Activated CD4-positive, alpha-beta T cell treated with anti-CD3 and anti-CD28 coated beads for 36 hours (primary cell): ENCODE measurements around the gene MSRB2. TPM values are rescaled to one million over a fixed set of nuclear protein-coding genes. Genes with fewer than 3 reads are reported as not detected.
A peak's percentile ranks its signal among the peaks of the same experiment; 100 is the strongest.

Source experiments
- ATAC-seq: fragments of 200-7000 bp; cut with Tn5 transposase; one replicate; pipeline ENCODE4 v1.10.0; 2021; ENCODE audit warnings: mild to moderate bottlenecking, moderate library complexity
- CTCF ChIA-PET: fragments of 350-600 bp; sonication (Branson Sonifier 250); formaldehyde crosslinking; loops from one replicate; lab custom pipeline; 2021; ENCODE audit warnings: antibody characterized with exemption; lab: Charles Lee
- POLR2A ChIA-PET: fragments of 350-600 bp; sonication (Branson Sonifier 250); formaldehyde crosslinking; loops from one replicate; lab custom pipeline; 2021; ENCODE audit warnings: antibody characterized with exemption, inconsistent platforms; lab: Charles Lee
- DNase-seq: peaks from one replicate; pipeline ENCODE4 v3.0.0-alpha.2; 2020
- H3K27ac Mint-ChIP-seq: one replicate; pipeline ENCODE4 v1.8.0; 2021; ENCODE audit warnings: mixed read lengths
- H3K27me3 Mint-ChIP-seq: one replicate; pipeline ENCODE4 v1.8.0; 2021; ENCODE audit warnings: mixed read lengths
- H3K36me3 Mint-ChIP-seq: one replicate; pipeline ENCODE4 v1.8.0; 2021; ENCODE audit warnings: low read depth, mixed read lengths
- H3K4me1 Mint-ChIP-seq: one replicate; pipeline ENCODE4 v1.8.0; 2021; ENCODE audit warnings: mixed read lengths
- H3K4me3 Mint-ChIP-seq: one replicate; pipeline ENCODE4 v1.8.0; 2021; ENCODE audit warnings: mild to moderate bottlenecking, moderate library complexity, mixed read lengths
- H3K9me3 Mint-ChIP-seq: one replicate; pipeline ENCODE4 v1.8.0; 2021; ENCODE audit warnings: low read depth, mixed read lengths
- intact Hi-C, 2 experiments: fragments of 100-400 bp; cut with DNase I in 1 of 2; cut with micrococcal nuclease in 1 of 2; formaldehyde crosslinking; loops; one replicate each; pipeline versions ENCODE4 v1.14.2 to v1.15.1; 2022 to 2024; cut with DNase I, micrococcal nuclease
- total RNA-seq, 2 experiments: library from RNA; stranded (reverse); gene quantifications; one replicate each; pipeline ENCODE4 v1.2.3, GENCODE V29; 2021

Gene MSRB2
- 1 to 10 TPM; 8.2 to 9.0 TPM for total RNA-seq

DNA sequence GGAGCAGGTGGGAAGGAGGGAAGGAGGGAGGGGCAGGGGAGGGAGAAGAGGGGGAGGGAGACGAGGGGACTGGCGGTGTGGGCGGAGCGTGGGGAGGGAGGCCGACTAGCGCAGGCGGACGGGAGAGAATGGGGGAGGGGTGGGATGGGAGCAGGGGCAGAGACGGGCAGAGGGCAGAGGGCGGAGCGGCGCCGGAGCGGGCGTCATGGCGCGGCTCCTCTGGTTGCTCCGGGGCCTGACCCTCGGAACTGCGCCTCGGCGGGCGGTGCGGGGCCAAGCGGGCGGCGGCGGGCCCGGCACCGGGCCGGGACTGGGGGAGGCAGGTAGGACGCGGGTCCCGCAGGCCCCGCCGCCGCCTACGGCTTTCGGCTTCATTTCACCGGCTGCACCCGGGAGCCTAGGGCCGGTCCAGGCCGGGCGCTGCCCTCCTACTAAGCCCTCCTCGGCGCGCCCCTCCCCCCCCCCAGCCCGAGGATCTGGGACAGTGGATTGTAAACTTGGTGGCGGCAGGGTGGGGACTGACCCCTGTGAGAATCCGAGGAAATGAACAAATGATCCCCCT lies at the start of gene MSRB2:
Gene MSRB2 (plus strand): TSS at position 176 of the 562 bp plus-strand sequence. CDS start 30 bp downstream, at position 206.
- DNase-seq (peak; percentile 84), ATAC-seq (peak; percentile 58)
- peaks cover 5% of the 10 kb centered on the region for H3K36me3 Mint-ChIP-seq
- H3K9me3 Mint-ChIP-seq, result peaks cover 9% of the 10 kb centered on the region
- peak within 1 kb of the TSS; percentile 92 for H3K27ac Mint-ChIP-seq
- ChIA-PET POLR2A (no interaction called here), CTCF (no interaction called here)
- H3K4me1 Mint-ChIP-seq, result peaks cover 39% of the 10 kb centered on the region
- H3K27me3 Mint-ChIP-seq, result no peaks in the 10 kb centered on the region
- intact Hi-C loops, result loop anchor here (1.0 to 10.0 kb wide), 11 partner anchors 344 to 1601 kb away; partner anchors contain the start of genes DNAJC1 (in 1 of the 2), KIAA1217 (in 1 of the 2), OTUD1 (in 1 of the 2) and PIP4K2A (in 1 of the 2)
- H3K4me3 Mint-ChIP-seq, result peak within 1 kb of the TSS; percentile 95

DNA sequence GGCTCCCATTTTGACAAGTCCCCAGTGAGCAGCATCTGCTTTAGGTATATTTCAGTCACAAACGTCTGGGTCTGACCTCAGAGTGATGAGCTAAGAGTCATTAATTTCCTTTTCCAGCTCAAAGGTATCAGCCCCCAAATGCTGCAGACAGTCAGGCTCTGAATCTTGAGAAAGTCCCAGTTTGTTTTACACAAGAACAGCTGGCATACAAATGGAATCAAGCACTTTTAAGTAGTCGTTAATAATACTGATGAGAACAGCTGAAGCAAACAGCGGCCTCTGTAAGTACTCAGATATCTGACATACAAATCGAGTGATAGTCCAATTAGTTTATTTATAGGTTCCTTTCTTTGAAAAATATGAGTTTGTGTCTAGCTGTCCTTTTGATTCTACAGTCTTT lies 49.4 kb upstream of the MSRB2 start:
- no peak overlapping the region for H3K27ac Mint-ChIP-seq
- POLR2A ChIA-PET, result no interaction called here
- ATAC-seq (no peak), DNase-seq (no peak)
- H3K4me1 Mint-ChIP-seq, result no peaks in the 10 kb centered on the region
- no peak overlapping the region for H3K4me3 Mint-ChIP-seq
- intact Hi-C loops, result no loop called here
- CTCF ChIA-PET, result interaction anchor here (1.2 kb wide), 1 partner anchor 52 kb away, joined by 3 read pairs; no protein-coding TSS in a partner anchor
- H3K27me3 Mint-ChIP-seq, result peaks cover 8% of the 10 kb centered on the region
- no peaks in the 10 kb centered on the region for H3K36me3 Mint-ChIP-seq
- no peaks in the 10 kb centered on the region for H3K9me3 Mint-ChIP-seq

DNA sequence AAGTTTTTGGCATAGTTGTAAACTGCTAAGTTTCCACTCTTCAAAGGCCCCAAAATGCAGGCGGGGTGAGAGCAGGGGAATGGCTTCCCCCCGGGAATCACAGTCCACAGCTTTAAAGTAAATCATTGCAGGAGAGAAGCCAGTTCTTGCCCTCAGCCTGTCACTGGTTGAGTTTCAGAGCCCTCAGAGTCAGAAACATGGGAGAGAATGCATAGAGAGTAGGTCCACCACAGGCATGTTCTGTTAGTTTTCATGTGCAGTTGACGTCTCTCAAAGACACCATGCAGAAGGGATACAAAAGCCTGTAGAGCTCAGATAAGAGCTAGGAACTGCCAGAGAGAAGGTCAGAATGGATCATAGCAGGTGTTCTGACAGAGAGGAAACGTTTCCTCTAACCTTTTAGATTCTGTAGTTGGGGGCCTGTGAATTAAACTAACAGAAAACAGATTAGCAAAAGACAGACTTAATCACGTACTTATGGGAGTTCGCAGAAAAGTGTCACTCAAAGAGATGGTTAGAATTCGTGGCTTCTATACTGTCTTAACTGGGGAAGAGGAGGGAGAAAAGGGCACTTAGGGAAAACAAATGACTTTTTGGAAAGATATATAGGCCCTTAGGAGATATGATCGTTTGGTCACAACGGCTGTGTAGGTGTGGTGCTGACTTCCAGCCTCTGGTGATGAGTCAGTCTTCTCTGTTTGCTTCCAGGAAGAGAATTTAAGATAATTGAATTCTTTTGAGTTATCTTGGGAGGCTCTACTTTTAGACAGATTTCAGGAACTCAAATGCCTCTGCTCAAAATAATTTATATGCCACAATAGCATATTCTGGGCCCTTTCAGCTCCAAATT lies 48.0 kb upstream of the MSRB2 start:
- Mint-ChIP-seq H3K4me3 (no peak overlapping the region), H3K9me3 (no peaks in the 10 kb centered on the region), H3K4me1 (no peaks in the 10 kb centered on the region), H3K27ac (no peak overlapping the region), H3K27me3 (peaks cover 10% of the 10 kb centered on the region), H3K36me3 (no peaks in the 10 kb centered on the region)
- ChIA-PET POLR2A (no interaction called here), CTCF (no interaction called here)
- intact Hi-C loops, result no loop called here
- no peak for DNase-seq
- ATAC-seq, result no peak

GRCh38 chr10:23048191-23048590 lies 47.2 kb upstream of the MSRB2 start:
- Mint-ChIP-seq H3K9me3 (no peaks in the 10 kb centered on the region), H3K4me1 (no peaks in the 10 kb centered on the region), H3K27me3 (peaks cover 13% of the 10 kb centered on the region), H3K36me3 (no peaks in the 10 kb centered on the region), H3K4me3 (no peak overlapping the region), H3K27ac (no peak overlapping the region)
- ATAC-seq (no peak), DNase-seq (no peak)
- ChIA-PET CTCF (no interaction called here), POLR2A (no interaction called here)
- intact Hi-C loops, result no loop called here

DNA sequence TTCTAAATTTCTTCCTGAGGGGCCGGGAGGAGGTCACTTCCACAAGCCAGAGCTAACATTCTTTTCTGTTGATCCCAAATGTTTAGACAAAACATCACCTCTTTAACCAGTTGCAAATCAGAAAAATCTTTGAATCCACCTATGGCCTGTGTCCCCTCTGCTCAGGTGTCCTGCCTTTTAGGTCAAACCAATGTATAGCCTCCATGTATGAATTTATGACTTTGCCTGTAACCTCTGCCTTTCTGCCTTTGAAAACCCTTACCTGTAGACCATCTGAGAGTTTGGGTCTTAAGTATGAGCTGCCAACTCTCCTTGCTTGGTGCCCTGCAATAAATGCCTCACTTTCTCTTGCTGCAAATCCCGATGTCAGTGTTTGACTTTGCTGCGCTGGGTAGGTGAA lies 44.1 kb upstream of the MSRB2 start:
- intact Hi-C loops, result no loop called here
- POLR2A ChIA-PET, result no interaction called here
- DNase-seq, result no peak
- CTCF ChIA-PET, result no interaction called here
- H3K9me3 Mint-ChIP-seq, result no peaks in the 10 kb centered on the region
- no peaks in the 10 kb centered on the region for H3K36me3 Mint-ChIP-seq
- no peak for ATAC-seq
- no peak overlapping the region for H3K4me3 Mint-ChIP-seq
- no peak overlapping the region for H3K27ac Mint-ChIP-seq
- peaks cover 16% of the 10 kb centered on the region for H3K27me3 Mint-ChIP-seq
- no peaks in the 10 kb centered on the region for H3K4me1 Mint-ChIP-seq

DNA sequence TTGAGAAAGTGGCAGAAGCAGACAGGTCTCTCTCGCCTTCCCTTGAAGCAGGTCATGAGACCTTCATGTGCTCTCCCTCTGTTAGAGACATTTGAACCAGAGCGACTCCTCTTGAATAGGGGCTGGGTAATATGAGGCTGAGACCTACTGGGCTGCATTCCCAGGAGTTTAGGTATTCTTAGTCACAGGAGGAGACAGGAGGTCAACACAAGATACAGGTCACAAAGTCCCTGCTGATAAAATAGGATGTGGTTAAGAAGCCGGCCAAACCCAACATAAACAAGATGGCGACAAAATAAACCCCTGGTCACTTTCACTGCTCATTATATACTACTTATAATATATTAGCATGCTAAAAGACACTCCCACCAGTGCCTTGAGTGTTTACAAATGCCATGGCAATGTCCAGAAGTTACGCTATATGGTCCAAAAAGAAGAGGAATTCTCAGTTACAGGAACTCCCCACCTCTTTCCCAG lies 43.5 kb upstream of the MSRB2 start:
- no peak overlapping the region for H3K4me3 Mint-ChIP-seq
- intact Hi-C loops, result no loop called here
- ChIA-PET POLR2A (no interaction called here), CTCF (no interaction called here)
- H3K36me3 Mint-ChIP-seq, result no peaks in the 10 kb centered on the region
- H3K9me3 Mint-ChIP-seq, result no peaks in the 10 kb centered on the region
- H3K27me3 Mint-ChIP-seq, result peaks cover 16% of the 10 kb centered on the region
- DNase-seq, result no peak
- ATAC-seq, result no peak
- H3K4me1 Mint-ChIP-seq, result no peaks in the 10 kb centered on the region
- no peak overlapping the region for H3K27ac Mint-ChIP-seq

DNA sequence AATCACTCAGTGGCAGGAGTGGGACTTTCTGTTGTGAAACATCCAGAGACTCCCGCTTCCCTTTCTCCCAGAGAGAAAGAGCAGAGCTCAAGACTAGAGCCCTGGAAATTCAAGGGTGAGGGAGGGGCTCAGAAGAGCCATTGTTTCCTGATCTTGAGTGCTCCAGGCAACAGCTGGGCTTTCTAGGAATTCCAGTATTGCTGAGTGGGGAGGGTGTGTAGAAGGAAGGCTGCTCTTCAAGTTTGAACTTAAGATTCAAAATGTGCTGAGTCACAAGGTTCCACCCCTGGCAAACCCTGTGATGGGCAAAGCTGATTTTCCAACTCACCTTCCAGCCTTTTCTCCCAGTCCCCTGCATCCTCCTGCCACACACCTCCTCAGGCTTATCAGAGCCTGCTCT lies 42.3 kb upstream of the MSRB2 start:
- CTCF ChIA-PET, result interaction anchor here (0.6 kb wide), 1 partner anchor 119 kb away, joined by 3 read pairs; no protein-coding TSS in a partner anchor
- no peaks in the 10 kb centered on the region for H3K9me3 Mint-ChIP-seq
- H3K36me3 Mint-ChIP-seq, result no peaks in the 10 kb centered on the region
- no peaks in the 10 kb centered on the region for H3K4me1 Mint-ChIP-seq
- H3K27me3 Mint-ChIP-seq, result peaks cover 16% of the 10 kb centered on the region
- ATAC-seq, result no peak
- intact Hi-C loops, result no loop called here
- POLR2A ChIA-PET, result no interaction called here
- no peak overlapping the region for H3K27ac Mint-ChIP-seq
- H3K4me3 Mint-ChIP-seq, result no peak overlapping the region
- no peak for DNase-seq

- intact Hi-C loops, result no loop called here
- Mint-ChIP-seq H3K4me3 (no peak overlapping the region), H3K9me3 (peaks cover 2% of the 10 kb centered on the region), H3K27ac (no peak overlapping the region), H3K27me3 (peaks cover 15% of the 10 kb centered on the region), H3K4me1 (no peaks in the 10 kb centered on the region), H3K36me3 (no peaks in the 10 kb centered on the region)
- DNase-seq (no peak), ATAC-seq (no peak)
- CTCF ChIA-PET, result no interaction called here
- POLR2A ChIA-PET, result no interaction called here
Measured at GRCh38 chr10:23055424-23056185, 39.8 kb upstream of the MSRB2 start.

GRCh38 chr10:23056186-23056579 lies 39.2 kb upstream of the MSRB2 start:
- ChIA-PET POLR2A (no interaction called here), CTCF (no interaction called here)
- no peak for ATAC-seq
- Mint-ChIP-seq H3K4me3 (no peak overlapping the region), H3K4me1 (no peaks in the 10 kb centered on the region), H3K36me3 (no peaks in the 10 kb centered on the region), H3K27ac (no peak overlapping the region), H3K9me3 (peaks cover 2% of the 10 kb centered on the region), H3K27me3 (peaks cover 13% of the 10 kb centered on the region)
- DNase-seq, result no peak
- intact Hi-C loops, result no loop called here

DNA sequence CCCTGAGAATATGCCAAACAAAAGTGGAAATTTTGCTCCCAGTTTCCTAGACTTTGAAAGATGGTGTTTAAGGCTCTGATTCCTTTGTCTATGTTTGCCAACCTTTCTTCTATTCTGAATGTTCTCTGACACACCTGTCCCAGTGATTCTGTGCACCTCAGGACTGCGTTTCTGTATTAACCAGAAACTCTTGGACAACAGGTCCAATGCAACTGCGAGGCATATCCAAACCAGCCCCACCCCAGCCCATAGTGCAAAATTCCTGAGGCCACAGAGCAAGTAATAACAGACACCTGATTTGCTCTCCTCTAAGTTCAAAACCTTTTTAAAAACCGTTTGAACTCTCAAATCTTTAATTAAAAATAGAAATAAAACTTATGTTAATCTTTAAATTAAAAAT lies 37.0 kb upstream of the MSRB2 start:
- no peak overlapping the region for H3K27ac Mint-ChIP-seq
- intact Hi-C loops, result no loop called here
- CTCF ChIA-PET, result no interaction called here

GRCh38 chr10:23060918-23061317 lies 34.5 kb upstream of the MSRB2 start:
- Mint-ChIP-seq H3K4me3 (no peak overlapping the region), H3K4me1 (no peaks in the 10 kb centered on the region), H3K9me3 (peaks cover 2% of the 10 kb centered on the region), H3K36me3 (no peaks in the 10 kb centered on the region), H3K27me3 (peaks cover 8% of the 10 kb centered on the region), H3K27ac (no peak overlapping the region)
- DNase-seq (no peak), ATAC-seq (no peak)
- intact Hi-C loops, result loop anchor here in 1 of 2 experiments (10.0 kb wide), 1 partner anchor 846 kb away; the partner anchor contains the start of gene EBLN1
- ChIA-PET CTCF (interaction anchor here (0.8 kb wide), 1 partner anchor 43 kb away, joined by 4 read pairs; no protein-coding TSS in a partner anchor), POLR2A (no interaction called here)

More for the DNA sequence above, 37.0 kb upstream of the MSRB2 start:
- Mint-ChIP-seq H3K27me3 (peaks cover 13% of the 10 kb centered on the region), H3K36me3 (no peaks in the 10 kb centered on the region), H3K4me3 (no peak overlapping the region), H3K4me1 (no peaks in the 10 kb centered on the region), H3K9me3 (peaks cover 2% of the 10 kb centered on the region)
- no peak for DNase-seq
- no peak for ATAC-seq
- POLR2A ChIA-PET, result no interaction called here
